Neural progenitor cell (in vitro differentiated cells): ENCODE results near the gene RSL24D1. TPM values are rescaled to one million over a fixed set of nuclear protein-coding genes. Genes with fewer than 3 reads are reported as not detected.

Experiments used
- DNase-seq: peaks from one replicate; pipeline ENCODE4 v3.0.0-alpha.2; 2016; ENCODE audit warnings: low spot score
- H2AFZ ChIP-seq: fragments of 200-600 bp; sonication (generic); replicated peaks from 2 replicates; pipeline ENCODE4 v1.6.1; 2016; ENCODE audit warnings: antibody characterized with exemption
- H3F3A ChIP-seq: fragments of 200-600 bp; sonication (generic); 2 replicates; pipeline ENCODE4 v1.6.1; 2016; ENCODE audit warnings: antibody characterized with exemption, low read depth
- H3K27ac ChIP-seq: fragments of 200-600 bp; sonication (generic); 2 replicates; pipeline ENCODE4 v1.5.1; 2016; ENCODE audit warnings: mild to moderate bottlenecking
- H3K27me3 ChIP-seq: fragments of 200-600 bp; sonication (generic); 2 replicates; pipeline ENCODE4 v1.6.1; 2016; ENCODE audit warnings: mild to moderate bottlenecking, moderate library complexity
- H3K36me3 ChIP-seq: fragments of 200-600 bp; sonication (generic); 2 replicates; pipeline ENCODE4 v1.5.1; 2016
- H3K4me1 ChIP-seq: fragments of 200-600 bp; sonication (generic); 2 replicates; pipeline ENCODE4 v1.6.1; 2016; ENCODE audit warnings: mixed run types
- H3K4me2 ChIP-seq: fragments of 200-600 bp; sonication (generic); 2 replicates; pipeline ENCODE4 v1.6.1; 2016
- H3K4me3 ChIP-seq: fragments of 200-600 bp; sonication (generic); 2 replicates; pipeline ENCODE4 v1.5.1; 2016
- H3K79me2 ChIP-seq: fragments of 200-600 bp; sonication (generic); 2 replicates; pipeline ENCODE4 v1.6.1; 2016; ENCODE audit warnings: low read depth
- H3K9ac ChIP-seq: fragments of 200-600 bp; sonication (generic); 2 replicates; pipeline ENCODE4 v1.6.1; 2016
- H3K9me3 ChIP-seq: fragments of 200-600 bp; sonication (generic); 2 replicates; pipeline ENCODE4 v1.5.1; 2016; ENCODE audit warnings: low read depth
- H4K20me1 ChIP-seq: fragments of 200-600 bp; sonication (generic); 2 replicates; pipeline ENCODE4 v1.6.1; 2016; ENCODE audit warnings: low read depth
- H3K27ac Mint-ChIP-seq: 3 replicates; pipeline ENCODE4 v1.8.0; 2021; ENCODE audit warnings: mixed read lengths
- H3K27me3 Mint-ChIP-seq: 2 replicates; pipeline ENCODE4 v1.8.0; 2022; ENCODE audit warnings: low read depth, mild to moderate bottlenecking, inconsistent platforms, moderate library complexity, mixed read lengths; ENCODE audit not compliant: insufficient read depth
- H3K36me3 Mint-ChIP-seq: 3 replicates; pipeline ENCODE4 v1.8.0; 2021; ENCODE audit warnings: mixed read lengths
- H3K4me1 Mint-ChIP-seq: 3 replicates; pipeline ENCODE4 v1.8.0; 2021; ENCODE audit warnings: mixed read lengths
- H3K4me3 Mint-ChIP-seq: 3 replicates; pipeline ENCODE4 v1.8.0; 2021; ENCODE audit warnings: mild to moderate bottlenecking, moderate library complexity, mixed read lengths
- H3K9me3 Mint-ChIP-seq: 3 replicates; pipeline ENCODE4 v1.8.0; 2020; ENCODE audit warnings: mixed read lengths
- CTCF ChIP-seq: fragments of 200-600 bp; sonication (generic); IDR thresholded peaks from 2 replicates; pipeline ENCODE4 v1.5.1; 2017; ENCODE audit warnings: antibody characterized with exemption, mild to moderate bottlenecking
- EZH2 ChIP-seq: fragments of 200-600 bp; sonication (generic); IDR thresholded peaks from 2 replicates; pipeline ENCODE4 v1.6.1; 2017; ENCODE audit warnings: antibody characterized with exemption, mild to moderate bottlenecking, moderate library complexity
- EZH2phosphoT487 ChIP-seq: fragments of 200-600 bp; sonication (generic); IDR thresholded peaks from 2 replicates; pipeline ENCODE4 v1.6.1; 2017; ENCODE audit warnings: antibody characterized with exemption
- total RNA-seq: library from RNA; depleted of rRNA; stranded (reverse); fragments of >200 nt; gene quantifications from 2 replicates; pipeline ENCODE4 v1.2.3, GENCODE V29; 2015; ENCODE audit warnings: low replicate concordance

Gene RSL24D1
- total RNA-seq, 1 donor from 2014 or later: 192 TPM

- Histone ChIP-seq H3K4me3 (no peak overlapping the region), H4K20me1 (no peaks in the 10 kb centered on the region), H3K9me3 (peaks cover 9% of the 10 kb centered on the region), H3F3A (no peaks in the 10 kb centered on the region), H3K9ac (no peak overlapping the region), H3K27me3 (no peaks in the 10 kb centered on the region), H3K27ac (no peak overlapping the region), H3K4me1 (no peaks in the 10 kb centered on the region), H3K79me2 (no peaks in the 10 kb centered on the region), H2AFZ (no peak overlapping the region), H3K4me2 (no peak overlapping the region), H3K36me3 (no peaks in the 10 kb centered on the region)
- Mint-ChIP-seq H3K4me3 (no peak overlapping the region), H3K36me3 (no peaks in the 10 kb centered on the region), H3K4me1 (no peaks in the 10 kb centered on the region), H3K27ac (no peak overlapping the region), H3K27me3 (no peaks in the 10 kb centered on the region), H3K9me3 (peaks cover 9% of the 10 kb centered on the region)
- DNase-seq: no peak
- TF ChIP-seq EZH2phosphoT487: no peak
- TF ChIP-seq EZH2: no peak
Measured at GRCh38 chr15:55133972-55134371, 62.8 kb downstream of the RSL24D1 start.

GRCh38 chr15:55132672-55133071, 64.1 kb downstream of the RSL24D1 start:
- peaks cover 9% of the 10 kb centered on the region for H3K9me3 ChIP-seq
- no peak overlapping the region for H3K9ac ChIP-seq
- TF ChIP-seq EZH2phosphoT487 (no peak), CTCF (no peak), EZH2 (no peak)
- H3K4me3 Mint-ChIP-seq: no peak overlapping the region
- H3K36me3 ChIP-seq: no peaks in the 10 kb centered on the region
- no peaks in the 10 kb centered on the region for H3K36me3 Mint-ChIP-seq
- H3K27me3 ChIP-seq: no peaks in the 10 kb centered on the region
- peaks cover 6% of the 10 kb centered on the region for H3K9me3 Mint-ChIP-seq
- H3K27ac ChIP-seq: no peak overlapping the region
- no peaks in the 10 kb centered on the region for H3F3A ChIP-seq
- H3K4me1 Mint-ChIP-seq: no peaks in the 10 kb centered on the region
- no peak overlapping the region for H3K4me3 ChIP-seq
- no peak overlapping the region for H2AFZ ChIP-seq
- no peak overlapping the region for H3K4me2 ChIP-seq
- no peaks in the 10 kb centered on the region for H4K20me1 ChIP-seq
- H3K27me3 Mint-ChIP-seq: no peaks in the 10 kb centered on the region
- H3K79me2 ChIP-seq: no peaks in the 10 kb centered on the region
- H3K27ac Mint-ChIP-seq: no peak overlapping the region
- H3K4me1 ChIP-seq: no peaks in the 10 kb centered on the region
- DNase-seq: no peak

Other genes with a start within 250 kb of the RSL24D1 start
- 2.3 and 3.6 TPM in 2 replicates for gene RAB27A, start 92.9 kb upstream of the RSL24D1 start, total RNA-seq
- gene PIGBOS1, start 122.2 kb upstream of the RSL24D1 start, total RNA-seq: 12.3 and 25.0 TPM in 2 replicates
- 15.6 and 18.7 TPM in 2 replicates for gene PIGB, start 122.3 kb upstream of the RSL24D1 start, total RNA-seq
- 13.8 and 28.0 TPM in 2 replicates for gene CCPG1, start 211.4 kb upstream of the RSL24D1 start, total RNA-seq
- gene PIERCE2, start 211.6 kb upstream of the RSL24D1 start, total RNA-seq: 3.9 and 14.2 TPM in 2 replicates